Chondrocyte (in vitro differentiated cells): Measurements from ENCODE around the gene MMAB. TPM values are rescaled to one million over a fixed set of nuclear protein-coding genes. Genes with fewer than 3 reads are reported as not detected.

Source experiments
- DNase-seq: peaks from one replicate; pipeline ENCODE4 v3.0.0; 2021; ENCODE audit warnings: mixed read lengths, low spot score
- H3K27ac Mint-ChIP-seq: one replicate; pipeline ENCODE4 v1.8.0; 2021; ENCODE audit warnings: mild to moderate bottlenecking, moderate library complexity, mixed read lengths; ENCODE audit not compliant: unreplicated experiment
- H3K27me3 Mint-ChIP-seq: 2 replicates; pipeline ENCODE4 v1.8.0; 2021; ENCODE audit warnings: low read depth, mixed read lengths
- H3K36me3 Mint-ChIP-seq: 2 replicates; pipeline ENCODE4 v1.8.0; 2021; ENCODE audit warnings: low read depth, mixed read lengths
- H3K4me1 Mint-ChIP-seq: 2 replicates; pipeline ENCODE4 v1.8.0; 2021; ENCODE audit warnings: low read depth, mild to moderate bottlenecking, mixed read lengths
- H3K4me3 Mint-ChIP-seq: one replicate; pipeline ENCODE4 v1.8.0; 2021; ENCODE audit warnings: mild to moderate bottlenecking, moderate library complexity, mixed read lengths; ENCODE audit not compliant: unreplicated experiment
- H3K9me3 Mint-ChIP-seq: 2 replicates; pipeline ENCODE4 v1.8.0; 2021; ENCODE audit warnings: low read depth, mixed read lengths
- CTCF ChIP-seq: fragments of 200-600 bp; sonication (generic); IDR thresholded peaks from 2 replicates; pipeline ENCODE4 v1.5.0; 2021; ENCODE audit warnings: antibody characterized with exemption, mild to moderate bottlenecking, moderate library complexity
- total RNA-seq: library from RNA; stranded (reverse); gene quantifications from 3 replicates; pipeline ENCODE4 v1.2.1, GENCODE V29; 2021

MMAB gene
- total RNA-seq, 1 donor from 2014 or later = 23.3 TPM

- Mint-ChIP-seq H3K27ac (no peak overlapping the region), H3K9me3 (no peaks in the 10 kb centered on the region), H3K36me3 (peaks cover 1% of the 10 kb centered on the region), H3K27me3 (peaks cover 9% of the 10 kb centered on the region), H3K4me1 (no peaks in the 10 kb centered on the region), H3K4me3 (no peak overlapping the region)
- DNase-seq = no peak
- TF ChIP-seq CTCF = no peak
These were observed 17.6 kb downstream of the MMAB start for GRCh38 chr12:109555431-109556315.

- no peak overlapping the region for H3K27ac Mint-ChIP-seq
- H3K9me3 Mint-ChIP-seq = no peaks in the 10 kb centered on the region
- DNase-seq = no peak
- no peak for TF ChIP-seq CTCF
- H3K4me3 Mint-ChIP-seq = no peak overlapping the region
- H3K4me1 Mint-ChIP-seq = no peaks in the 10 kb centered on the region
- peaks cover 1% of the 10 kb centered on the region for H3K36me3 Mint-ChIP-seq
- peaks cover 14% of the 10 kb centered on the region for H3K27me3 Mint-ChIP-seq
These were observed 18.5 kb downstream of the MMAB start for GRCh38 chr12:109554761-109555160.

- peaks cover 16% of the 10 kb centered on the region for H3K27me3 Mint-ChIP-seq
- no peak overlapping the region for H3K4me3 Mint-ChIP-seq
- no peak overlapping the region for H3K27ac Mint-ChIP-seq
- no peaks in the 10 kb centered on the region for H3K4me1 Mint-ChIP-seq
- no peak for TF ChIP-seq CTCF
- H3K9me3 Mint-ChIP-seq = no peaks in the 10 kb centered on the region
- H3K36me3 Mint-ChIP-seq = peaks cover 1% of the 10 kb centered on the region
- no peak for DNase-seq
These were observed 19.3 kb downstream of the MMAB start for GRCh38 chr12:109553906-109554500.

GRCh38 chr12:109553483-109553882, 19.8 kb downstream of the MMAB start:
- Mint-ChIP-seq H3K9me3 (no peaks in the 10 kb centered on the region), H3K27me3 (peaks cover 18% of the 10 kb centered on the region), H3K36me3 (no peaks in the 10 kb centered on the region), H3K27ac (no peak overlapping the region), H3K4me1 (no peaks in the 10 kb centered on the region), H3K4me3 (no peak overlapping the region)
- no peak for DNase-seq
- no peak for TF ChIP-seq CTCF

GRCh38 chr12:109552971-109553370, 20.3 kb downstream of the MMAB start:
- Mint-ChIP-seq H3K36me3 (no peaks in the 10 kb centered on the region), H3K27ac (no peak overlapping the region), H3K4me1 (no peaks in the 10 kb centered on the region), H3K27me3 (peaks cover 18% of the 10 kb centered on the region), H3K9me3 (no peaks in the 10 kb centered on the region), H3K4me3 (no peak overlapping the region)
- no peak for TF ChIP-seq CTCF
- DNase-seq = no peak
